NB4 (cell line): ENCODE data around the gene SYNC.

ENCODE experiments used
- POLR2A ChIP-seq: IDR thresholded peaks from 2 replicates; pipeline ENCODE4 v1.6.1; 2011; ENCODE audit warnings: mild to moderate bottlenecking; ENCODE audit not compliant: insufficient read length; ENCODE audit errors: extremely low read depth
- TF ChIP-seq, protein P1 (sequence below): IDR thresholded peaks from one replicate; pipeline ENCODE4 v1.5.1; 2012; ENCODE audit warnings: low read depth, low read length

DNA sequence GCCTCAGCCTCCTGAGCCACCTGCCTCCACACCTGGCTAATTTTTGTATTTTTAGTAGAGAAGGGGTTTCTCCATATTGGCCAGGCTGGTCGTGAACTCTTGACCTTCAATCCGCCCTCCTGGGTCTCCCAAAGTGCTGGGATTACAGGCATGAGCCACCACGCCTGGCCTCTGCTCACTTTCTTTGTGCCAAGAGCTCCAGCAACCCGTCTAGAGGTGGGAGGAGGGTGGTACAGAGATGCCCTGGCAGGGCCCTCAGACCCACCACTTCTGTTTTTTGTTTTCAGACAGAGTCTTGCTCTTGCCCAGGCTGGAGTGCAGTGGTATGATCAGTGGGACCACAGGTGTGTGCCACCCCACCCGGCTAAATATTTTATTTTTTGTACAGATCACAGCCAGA lies 6.9 kb upstream of the SYNC start:
- TF ChIP-seq, protein P1, sequence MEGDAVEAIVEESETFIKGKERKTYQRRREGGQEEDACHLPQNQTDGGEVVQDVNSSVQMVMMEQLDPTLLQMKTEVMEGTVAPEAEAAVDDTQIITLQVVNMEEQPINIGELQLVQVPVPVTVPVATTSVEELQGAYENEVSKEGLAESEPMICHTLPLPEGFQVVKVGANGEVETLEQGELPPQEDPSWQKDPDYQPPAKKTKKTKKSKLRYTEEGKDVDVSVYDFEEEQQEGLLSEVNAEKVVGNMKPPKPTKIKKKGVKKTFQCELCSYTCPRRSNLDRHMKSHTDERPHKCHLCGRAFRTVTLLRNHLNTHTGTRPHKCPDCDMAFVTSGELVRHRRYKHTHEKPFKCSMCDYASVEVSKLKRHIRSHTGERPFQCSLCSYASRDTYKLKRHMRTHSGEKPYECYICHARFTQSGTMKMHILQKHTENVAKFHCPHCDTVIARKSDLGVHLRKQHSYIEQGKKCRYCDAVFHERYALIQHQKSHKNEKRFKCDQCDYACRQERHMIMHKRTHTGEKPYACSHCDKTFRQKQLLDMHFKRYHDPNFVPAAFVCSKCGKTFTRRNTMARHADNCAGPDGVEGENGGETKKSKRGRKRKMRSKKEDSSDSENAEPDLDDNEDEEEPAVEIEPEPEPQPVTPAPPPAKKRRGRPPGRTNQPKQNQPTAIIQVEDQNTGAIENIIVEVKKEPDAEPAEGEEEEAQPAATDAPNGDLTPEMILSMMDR = no peak
- no peak for TF ChIP-seq POLR2A
